Esophagus squamous epithelium (tissue), 5 donors: ENCODE results near the gene MAPK8IP1. TPM values are rescaled to one million over a fixed set of nuclear protein-coding genes. Genes with fewer than 3 reads are reported as not detected.
A peak's percentile ranks its signal among the peaks of the same experiment; 100 is the strongest.

Experiments used
- DNase-seq: peaks from one replicate; lab custom pipeline; 2025; lab: John Stamatoyannopoulos, UW
- H3K27ac ChIP-seq, 4 donors: fragments of 200-600 bp; sonication (generic); one replicate each; pipeline ENCODE4 v1.5.1; 2016 to 2019; ENCODE audit warnings: mild to moderate bottlenecking in 1 of 4
- H3K27me3 ChIP-seq, 4 donors: fragments of 200-600 bp; sonication (generic); 1 replicate in 3 of 4; 2 replicates in 1 of 4; pipeline versions ENCODE4 v1.5.1 to v1.6.0; 2017 to 2021; ENCODE audit warnings: antibody characterized with exemption in 1 of 4
- H3K36me3 ChIP-seq, 3 donors: fragments of 200-600 bp; sonication (generic); one replicate each; pipeline ENCODE4 v1.5.1; 2016 to 2019
- H3K4me1 ChIP-seq, 3 donors: fragments of 200-600 bp; sonication (generic); one replicate each; pipeline ENCODE4 v1.5.1; 2017 to 2019
- H3K4me3 ChIP-seq, 4 donors: fragments of 200-600 bp; sonication (generic); 1 replicate in 3 of 4; 2 replicates in 1 of 4; pipeline ENCODE4 v1.5.1; 2016 to 2019; ENCODE audit warnings: mild to moderate bottlenecking in 2 of 4, moderate library complexity in 1 of 4
- H3K9me3 ChIP-seq, 3 donors: fragments of 200-600 bp; sonication (generic); one replicate each; pipeline ENCODE4 v1.5.1; 2016 to 2019
- POLR2A ChIP-seq, 4 donors: fragments of 450-650 bp; IDR thresholded peaks; one replicate each; pipeline ENCODE4 v1.6.1; 2017; ENCODE audit warnings: antibody characterized with exemption in 4 of 4, mild to moderate bottlenecking in 4 of 4, moderate library complexity in 3 of 4
- WGBS, 2 donors: methylation state at CpG; one replicate each; pipeline ENCODE4 v1.1.5; 2018; 5-methylcytosine and 5-hydroxymethylcytosine counted together
- intact Hi-C: fragments of 100-400 bp; cut with DNase I; formaldehyde crosslinking; loops from one replicate; pipeline ENCODE4 v1.15.0; 2022
- total RNA-seq, 4 donors: library from RNA; depleted of rRNA; stranded (reverse); fragments of >200 nt; gene quantifications; one replicate each; pipeline ENCODE4 v1.1.0, GENCODE V29; 2016
- TF ChIP-seq, protein P1 (sequence below), 6 experiments: fragments of 450-650 bp in 4 of 6; fragments of 200-600 bp in 2 of 6; sonication (generic) in 2 of 6; IDR thresholded peaks; one replicate each; pipeline ENCODE4 v1.5.1; 2016 to 2019; ENCODE audit warnings: antibody characterized with exemption in 6 of 6, mild to moderate bottlenecking in 4 of 6, moderate library complexity in 4 of 6
- donor health status: DM: yes; HTN: yes; CAD: no.

MAPK8IP1 gene
- total RNA-seq, 4 donors from 2014 or later = 0.57 to 4.0 (median 1.3) TPM

DNA sequence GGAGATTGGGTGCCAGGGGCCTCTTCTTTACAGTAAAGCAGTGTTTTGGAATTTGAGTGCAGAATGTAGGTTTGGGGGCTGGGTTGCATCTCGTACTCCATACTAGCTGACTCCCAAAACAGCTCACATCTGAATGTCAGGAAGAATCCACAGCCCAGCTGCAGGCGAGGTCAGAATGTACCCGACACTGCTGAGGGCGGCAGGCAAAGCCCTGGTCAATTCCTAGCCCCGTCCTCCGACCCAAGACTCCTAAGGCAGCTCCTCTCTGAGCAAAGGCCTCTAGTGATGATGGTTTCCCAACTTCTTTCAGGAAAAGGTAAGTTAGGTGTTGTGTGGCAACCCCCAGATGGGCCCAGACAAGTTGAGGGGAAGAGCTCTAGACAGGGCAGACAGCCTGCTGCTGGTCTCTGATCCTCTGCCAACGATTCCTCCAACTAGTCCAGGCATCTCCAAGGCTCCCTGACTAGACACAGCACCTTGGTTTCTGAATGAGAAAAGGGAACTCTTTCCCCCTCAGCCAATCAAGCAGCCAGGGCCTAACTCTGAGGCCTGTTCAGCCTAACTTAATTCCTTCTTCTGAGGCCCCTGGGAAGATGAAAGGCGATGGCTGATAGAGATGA is 45.6 kb downstream of the MAPK8IP1 start:
- Histone ChIP-seq H3K4me3 (no peak overlapping the region), H3K9me3 (no peaks in the 10 kb centered on the region), H3K4me1 (peaks cover 36 to 83% (median 47%) of the 10 kb centered on the region in 3 donors), H3K27ac (peak overlapping the region; percentile 72 to 82 (median 80)), H3K36me3 (peaks cover 18 to 60% (median 21%) of the 10 kb centered on the region in 3 donors), H3K27me3 (peaks cover 0 to 1% (median 0%) of the 10 kb centered on the region in 4 donors)
- no peak for TF ChIP-seq POLR2A (IDR thresholded peaks at IDR 0.05)
- TF ChIP-seq, protein P1, sequence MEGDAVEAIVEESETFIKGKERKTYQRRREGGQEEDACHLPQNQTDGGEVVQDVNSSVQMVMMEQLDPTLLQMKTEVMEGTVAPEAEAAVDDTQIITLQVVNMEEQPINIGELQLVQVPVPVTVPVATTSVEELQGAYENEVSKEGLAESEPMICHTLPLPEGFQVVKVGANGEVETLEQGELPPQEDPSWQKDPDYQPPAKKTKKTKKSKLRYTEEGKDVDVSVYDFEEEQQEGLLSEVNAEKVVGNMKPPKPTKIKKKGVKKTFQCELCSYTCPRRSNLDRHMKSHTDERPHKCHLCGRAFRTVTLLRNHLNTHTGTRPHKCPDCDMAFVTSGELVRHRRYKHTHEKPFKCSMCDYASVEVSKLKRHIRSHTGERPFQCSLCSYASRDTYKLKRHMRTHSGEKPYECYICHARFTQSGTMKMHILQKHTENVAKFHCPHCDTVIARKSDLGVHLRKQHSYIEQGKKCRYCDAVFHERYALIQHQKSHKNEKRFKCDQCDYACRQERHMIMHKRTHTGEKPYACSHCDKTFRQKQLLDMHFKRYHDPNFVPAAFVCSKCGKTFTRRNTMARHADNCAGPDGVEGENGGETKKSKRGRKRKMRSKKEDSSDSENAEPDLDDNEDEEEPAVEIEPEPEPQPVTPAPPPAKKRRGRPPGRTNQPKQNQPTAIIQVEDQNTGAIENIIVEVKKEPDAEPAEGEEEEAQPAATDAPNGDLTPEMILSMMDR (IDR thresholded peaks at IDR 0.05) = no peak
- intact Hi-C loops = no loop called here
- 42 to 65% methylated on average over 2 to 6 of the region's 8 CpGs for WGBS, 2 donors
- DNase-seq = no peak

DNA sequence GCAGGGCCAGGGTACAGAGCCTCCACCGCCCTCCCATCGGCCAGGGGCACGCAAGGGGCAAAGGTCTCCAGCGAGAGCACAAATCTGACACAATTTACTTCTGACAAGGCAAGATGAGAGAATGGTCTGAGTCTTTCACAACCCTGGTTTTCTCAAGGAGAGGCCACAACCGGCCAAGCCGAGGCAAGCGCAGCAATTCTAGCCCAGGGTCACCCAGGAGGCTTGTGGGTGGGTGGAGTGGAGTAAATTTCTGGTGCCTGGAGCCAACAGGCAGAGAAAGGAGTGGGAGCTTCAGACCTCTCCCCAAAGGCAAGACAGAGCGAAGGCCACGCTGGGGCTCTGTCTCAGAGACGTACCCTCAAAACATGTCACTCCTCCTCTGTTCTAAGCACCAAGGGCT is 46.3 kb downstream of the MAPK8IP1 start:
- Histone ChIP-seq H3K36me3 (peaks cover 18 to 64% (median 21%) of the 10 kb centered on the region in 3 donors), H3K9me3 (no peaks in the 10 kb centered on the region), H3K27me3 (no peaks in the 10 kb centered on the region), H3K27ac (peak overlapping the region; percentile 66 to 82 (median 76)), H3K4me1 (peaks cover 36 to 89% (median 47%) of the 10 kb centered on the region in 3 donors), H3K4me3 (no peak overlapping the region)
- DNase-seq = no peak
- TF ChIP-seq POLR2A (IDR thresholded peaks at IDR 0.05) = no peak
- TF ChIP-seq, protein P1 (IDR thresholded peaks at IDR 0.05) = no peak
- intact Hi-C loops = no loop called here
- 44 to 50% methylated on average over 5 to 6 of the region's 10 CpGs for WGBS, 2 donors

DNA sequence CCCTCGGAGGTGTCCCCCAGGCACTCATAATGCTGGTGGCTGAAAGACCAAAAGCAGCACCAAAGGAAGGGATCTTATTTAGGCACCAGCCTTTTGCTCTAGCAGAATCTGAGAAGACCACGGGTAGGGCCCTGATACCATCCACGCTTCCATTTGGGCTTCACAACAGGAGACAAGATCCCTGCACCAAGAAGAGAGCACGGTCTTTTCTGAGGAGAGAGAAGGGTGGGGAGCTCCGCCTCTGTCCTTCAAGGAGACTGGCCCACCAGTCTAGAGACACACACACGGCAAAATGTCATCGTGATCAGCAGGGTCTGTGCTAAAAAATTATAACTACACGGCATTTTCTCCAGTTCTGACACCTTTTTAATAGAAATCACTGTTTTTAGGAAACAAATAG is 46.8 kb downstream of the MAPK8IP1 start:
- H3K4me3 ChIP-seq = no peak overlapping the region
- no peak for DNase-seq
- TF ChIP-seq, protein P1 (IDR thresholded peaks at IDR 0.05) = no peak
- TF ChIP-seq POLR2A (IDR thresholded peaks at IDR 0.05) = no peak
- intact Hi-C loops = no loop called here
- H3K27me3 ChIP-seq = no peaks in the 10 kb centered on the region
- no peaks in the 10 kb centered on the region for H3K9me3 ChIP-seq
- H3K27ac ChIP-seq = peak overlapping the region; percentile 66 to 82 (median 76)
- H3K4me1 ChIP-seq = peaks cover 36 to 89% (median 47%) of the 10 kb centered on the region in 3 donors
- H3K36me3 ChIP-seq = peaks cover 18 to 64% (median 21%) of the 10 kb centered on the region in 3 donors
- 28 to 65% methylated on average over 6 to 7 of the region's 8 CpGs for WGBS, 2 donors

DNA sequence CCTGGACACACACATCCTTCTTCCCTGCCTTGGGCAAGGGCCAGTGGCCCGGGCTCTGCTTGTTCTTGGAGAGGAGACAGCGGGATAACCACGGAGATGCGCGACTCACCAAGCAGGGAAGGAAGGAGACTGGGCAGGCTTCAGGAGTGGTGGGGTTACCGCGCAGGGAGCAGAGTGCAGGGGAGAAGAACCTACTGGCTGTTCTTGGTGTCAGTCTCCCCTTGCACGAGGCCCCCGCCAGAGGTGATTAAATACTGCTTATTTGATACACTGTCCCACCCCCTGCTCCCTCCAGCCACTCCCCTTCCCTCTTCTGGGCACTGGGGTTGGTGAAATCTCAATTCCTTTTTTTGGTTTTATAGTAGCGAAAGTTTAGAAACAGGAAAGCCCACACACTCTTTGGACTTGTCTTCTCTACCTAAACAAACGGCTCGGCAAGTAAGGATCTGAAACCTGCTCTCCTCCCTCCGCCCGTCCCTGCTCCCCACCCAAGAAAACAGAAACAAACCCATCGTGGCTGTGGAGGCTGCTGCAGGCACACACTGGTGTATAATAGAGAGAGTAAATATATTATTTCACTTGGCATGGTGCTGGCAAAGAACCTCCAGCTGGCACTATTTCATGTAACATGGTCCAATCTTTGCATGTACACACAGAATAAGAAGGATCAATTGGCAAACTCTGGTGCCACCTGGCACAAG is 47.8 kb downstream of the MAPK8IP1 start:
- peak overlapping the region in 3 of 4 donors; percentile 50 to 82 (median 79) for H3K27ac ChIP-seq
- no peaks in the 10 kb centered on the region for H3K9me3 ChIP-seq
- H3K4me3 ChIP-seq = peak overlapping the region in 2 of 4 donors; percentile 3 to 19
- H3K27me3 ChIP-seq = no peaks in the 10 kb centered on the region
- peaks cover 21 to 66% (median 21%) of the 10 kb centered on the region in 3 donors for H3K36me3 ChIP-seq
- no peak for DNase-seq
- intact Hi-C loops = no loop called here
- peaks cover 32 to 81% (median 45%) of the 10 kb centered on the region in 3 donors for H3K4me1 ChIP-seq
- WGBS, 2 donors = 7 to 33% methylated on average over 8 to 9 of the region's 15 CpGs
- TF ChIP-seq POLR2A (IDR thresholded peaks at IDR 0.05) = no peak
- TF ChIP-seq, protein P1 (IDR thresholded peaks at IDR 0.05) = no peak
